Measurements from ENCODE around the gene FFAR3. TPM values are rescaled to one million over a fixed set of nuclear protein-coding genes. Genes with fewer than 3 reads are reported as not detected.
"Not testable (repeated sequence)": the region's sequence is repeated elsewhere in the genome, so short reads cannot be mapped to it uniquely, and the experiment has no call there.

Gene FFAR3
- total RNA-seq, 2 experiments from 2014 or later, result 0.19 TPM; not detected in 1

DNA sequence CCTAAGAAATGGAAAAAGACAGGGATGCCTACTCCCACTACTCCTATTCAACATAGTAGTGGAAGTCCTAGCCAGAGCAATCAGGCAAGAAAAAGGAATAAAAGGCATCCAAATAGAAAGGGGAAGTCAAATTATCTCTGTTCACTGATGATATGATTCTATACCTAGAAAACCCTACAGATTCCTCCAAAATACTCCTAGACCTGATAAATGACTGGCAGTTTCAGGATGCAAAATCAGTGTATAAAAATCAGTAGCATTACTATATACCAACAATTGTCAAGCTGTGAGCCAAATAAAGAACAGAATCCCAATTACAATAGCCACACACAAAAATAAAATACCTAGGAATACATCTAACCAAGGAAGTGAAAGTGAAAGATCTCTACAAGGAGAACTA lies 11.3 kb downstream of the FFAR3 start:
- Histone ChIP-seq H3K4me2 (ENCODE audit: low read length) (no peak overlapping the region), H3K79me2 (ENCODE audit: insufficient read depth, low read depth, low read length) (no peaks in the 10 kb centered on the region), H3K9me3 (ENCODE audit: low read length) (0 out of 2 replicates have a peak, but pooled peaks cover 3% of the 10 kb centered on the region), H3K9me2 (ENCODE audit: insufficient read depth, low read length) (no peaks in the 10 kb centered on the region), H3K36me3 (ENCODE audit: insufficient read depth, low read length) (no peaks in the 10 kb centered on the region), H3K4me1 (ENCODE audit: insufficient read depth, low read length, poor library complexity, severe bottlenecking) (no peaks in the 10 kb centered on the region), H3K27ac (ENCODE audit: low read depth, low read length, poor library complexity, severe bottlenecking) (no peak overlapping the region), H4K20me1 (ENCODE audit: insufficient read depth, low read length) (no peaks in the 10 kb centered on the region), H3K4me3 (ENCODE audit: low read depth, low read length, poor library complexity, severe bottlenecking) (no peak overlapping the region), H2AFZ (ENCODE audit: low read length) (no peak overlapping the region)
- CTCF ChIA-PET (ENCODE audit: unreplicated experiment), result no interaction called here
- intact Hi-C loops (cut with micrococcal nuclease; ENCODE audit: unreplicated experiment), result no loop called here
- BruUV-seq (replicated peaks), result no TSS peak
- TF ChIP-seq, protein P1, sequence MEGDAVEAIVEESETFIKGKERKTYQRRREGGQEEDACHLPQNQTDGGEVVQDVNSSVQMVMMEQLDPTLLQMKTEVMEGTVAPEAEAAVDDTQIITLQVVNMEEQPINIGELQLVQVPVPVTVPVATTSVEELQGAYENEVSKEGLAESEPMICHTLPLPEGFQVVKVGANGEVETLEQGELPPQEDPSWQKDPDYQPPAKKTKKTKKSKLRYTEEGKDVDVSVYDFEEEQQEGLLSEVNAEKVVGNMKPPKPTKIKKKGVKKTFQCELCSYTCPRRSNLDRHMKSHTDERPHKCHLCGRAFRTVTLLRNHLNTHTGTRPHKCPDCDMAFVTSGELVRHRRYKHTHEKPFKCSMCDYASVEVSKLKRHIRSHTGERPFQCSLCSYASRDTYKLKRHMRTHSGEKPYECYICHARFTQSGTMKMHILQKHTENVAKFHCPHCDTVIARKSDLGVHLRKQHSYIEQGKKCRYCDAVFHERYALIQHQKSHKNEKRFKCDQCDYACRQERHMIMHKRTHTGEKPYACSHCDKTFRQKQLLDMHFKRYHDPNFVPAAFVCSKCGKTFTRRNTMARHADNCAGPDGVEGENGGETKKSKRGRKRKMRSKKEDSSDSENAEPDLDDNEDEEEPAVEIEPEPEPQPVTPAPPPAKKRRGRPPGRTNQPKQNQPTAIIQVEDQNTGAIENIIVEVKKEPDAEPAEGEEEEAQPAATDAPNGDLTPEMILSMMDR (conservative IDR thresholded peaks at IDR 0.05; ENCODE audit: low read length), result no peak
- TF ChIP-seq EZH2phosphoT487 (IDR thresholded peaks at IDR 0.05; ENCODE audit: borderline replicate concordance, low read depth, low read length), result no peak
- no peak for DNase-seq (ENCODE audit: low spot score)
- POLR2A ChIA-PET, result no interaction called here

DNA sequence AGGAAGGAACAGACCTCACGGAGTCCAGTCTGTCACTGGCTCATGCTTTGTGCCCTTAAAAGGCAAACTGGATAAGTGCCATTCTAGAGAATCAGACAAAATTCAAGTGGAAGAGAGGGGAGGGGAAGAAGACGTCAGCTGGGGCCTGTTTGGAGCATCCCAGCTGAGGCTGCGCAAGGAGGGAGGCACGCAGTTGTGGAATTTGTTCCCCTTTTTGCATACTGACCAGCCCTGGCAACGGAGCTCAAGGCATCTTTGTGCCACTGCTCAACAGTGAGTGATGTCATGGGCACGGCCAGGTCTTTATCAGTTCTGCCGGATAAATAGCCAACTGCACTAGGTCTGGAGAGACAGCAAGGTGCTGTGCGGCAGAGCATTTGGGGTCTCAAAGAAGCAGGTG lies 12.5 kb downstream of the FFAR3 start, which contains the start of gene GPR42:
GPR42 (plus strand) TSS at position 347 of the 400 bp plus-strand sequence. CDS start 292 bp downstream, outside the sequence.
- TF ChIP-seq, protein P1 (conservative IDR thresholded peaks at IDR 0.05; ENCODE audit: low read length), result no peak
- TF ChIP-seq EZH2phosphoT487 (IDR thresholded peaks at IDR 0.05; ENCODE audit: borderline replicate concordance, low read depth, low read length), result no peak
- H3K4me3 ChIP-seq (ENCODE audit: low read depth, low read length, poor library complexity, severe bottlenecking), result no peak within 1 kb of the TSS
- H3K27ac ChIP-seq (ENCODE audit: low read depth, low read length, poor library complexity, severe bottlenecking), result no peak within 1 kb of the TSS
- H3K36me3 ChIP-seq (ENCODE audit: insufficient read depth, low read length), result no peaks in the 10 kb centered on the region
- no peaks in the 10 kb centered on the region for H3K4me1 ChIP-seq (ENCODE audit: insufficient read depth, low read length, poor library complexity, severe bottlenecking)
- H3K4me2 ChIP-seq (ENCODE audit: low read length), result no peak within 1 kb of the TSS
- 0 out of 2 replicates have a peak, but pooled peaks cover 3% of the 10 kb centered on the region for H3K9me3 ChIP-seq (ENCODE audit: low read length)
- no peaks in the 10 kb centered on the region for H3K9me2 ChIP-seq (ENCODE audit: insufficient read depth, low read length)
- H4K20me1 ChIP-seq (ENCODE audit: insufficient read depth, low read length), result no peaks in the 10 kb centered on the region
- CTCF ChIA-PET (ENCODE audit: unreplicated experiment), result no interaction called here
- no peaks in the 10 kb centered on the region for H3K79me2 ChIP-seq (ENCODE audit: insufficient read depth, low read depth, low read length)
- intact Hi-C loops (cut with micrococcal nuclease; ENCODE audit: unreplicated experiment), result no loop called here
- no peak within 1 kb of the TSS for H2AFZ ChIP-seq (ENCODE audit: low read length)
- POLR2A ChIA-PET, result no interaction called here
- no TSS peak for BruUV-seq (replicated peaks)
- DNase-seq (ENCODE audit: low spot score), result no peak

DNA sequence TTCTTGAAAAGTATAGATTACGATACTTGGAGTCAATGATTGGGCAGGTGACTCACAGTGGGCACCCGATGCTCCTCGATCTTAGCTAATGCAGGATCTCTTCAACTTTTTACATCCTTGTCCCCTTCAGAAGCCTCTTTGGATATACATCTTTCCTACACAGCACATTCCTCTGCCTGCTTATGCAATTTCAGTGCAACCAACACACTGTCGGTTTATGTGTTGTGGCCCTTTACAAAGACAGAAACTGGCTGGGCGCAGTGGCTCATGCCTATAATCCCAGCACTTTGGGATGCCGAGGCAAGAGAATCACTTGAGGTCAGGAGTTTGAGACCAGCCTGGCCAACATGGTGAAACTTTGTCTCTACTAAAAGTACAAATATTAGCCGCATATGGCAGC lies 15.2 kb downstream of the FFAR3 start:
- no peak overlapping the region for H3K4me2 ChIP-seq (ENCODE audit: low read length)
- H3K27ac ChIP-seq (ENCODE audit: low read depth, low read length, poor library complexity, severe bottlenecking), result no peak overlapping the region
- H3K79me2 ChIP-seq (ENCODE audit: insufficient read depth, low read depth, low read length), result no peaks in the 10 kb centered on the region
- H3K4me3 ChIP-seq (ENCODE audit: low read depth, low read length, poor library complexity, severe bottlenecking), result no peak overlapping the region
- ChIA-PET CTCF (ENCODE audit: unreplicated experiment) (no interaction called here), POLR2A (no interaction called here)
- H2AFZ ChIP-seq (ENCODE audit: low read length), result no peak overlapping the region
- no peaks in the 10 kb centered on the region for H3K4me1 ChIP-seq (ENCODE audit: insufficient read depth, low read length, poor library complexity, severe bottlenecking)
- no peak for DNase-seq (ENCODE audit: low spot score)
- intact Hi-C loops (cut with micrococcal nuclease; ENCODE audit: unreplicated experiment), result no loop called here
- TF ChIP-seq, protein P1 (conservative IDR thresholded peaks at IDR 0.05; ENCODE audit: low read length), result no peak
- no peak for TF ChIP-seq EZH2phosphoT487 (IDR thresholded peaks at IDR 0.05; ENCODE audit: borderline replicate concordance, low read depth, low read length)
- no peaks in the 10 kb centered on the region for H3K36me3 ChIP-seq (ENCODE audit: insufficient read depth, low read length)
- H3K9me2 ChIP-seq (ENCODE audit: insufficient read depth, low read length), result no peaks in the 10 kb centered on the region
- H4K20me1 ChIP-seq (ENCODE audit: insufficient read depth, low read length), result no peaks in the 10 kb centered on the region
- BruUV-seq (replicated peaks), result no TSS peak
- 0 out of 2 replicates have a peak, but pooled peaks cover 3% of the 10 kb centered on the region for H3K9me3 ChIP-seq (ENCODE audit: low read length)

DNA sequence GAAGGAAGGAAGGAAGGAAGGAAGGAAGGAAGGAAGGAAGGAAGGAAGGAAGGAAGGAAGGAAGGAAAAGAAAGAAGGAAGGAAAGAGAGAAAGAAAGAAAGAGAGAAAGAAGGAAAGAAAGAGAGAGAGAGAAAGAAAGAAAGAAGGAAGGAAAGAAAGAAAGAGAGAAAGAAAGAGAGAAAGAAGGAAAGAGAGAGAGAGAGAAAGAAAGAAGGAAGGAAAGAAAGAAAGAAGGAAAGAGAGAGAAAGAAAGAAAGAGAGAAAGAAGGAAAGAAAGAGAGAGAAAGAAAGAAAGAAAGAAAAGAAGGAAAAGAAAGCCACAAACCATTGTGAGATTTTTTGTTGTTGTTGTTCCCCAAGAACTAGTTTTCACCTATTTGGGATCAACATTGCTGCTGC lies 15.8 kb downstream of the FFAR3 start:
- POLR2A ChIA-PET; DNase-seq (ENCODE audit: low spot score); H3K9me3 ChIP-seq (ENCODE audit: low read length); H3K9me2 ChIP-seq (ENCODE audit: insufficient read depth, low read length); H3K27ac ChIP-seq (ENCODE audit: low read depth, low read length, poor library complexity, severe bottlenecking); BruUV-seq (replicated peaks); H3K79me2 ChIP-seq (ENCODE audit: insufficient read depth, low read depth, low read length); intact Hi-C loops (cut with micrococcal nuclease; ENCODE audit: unreplicated experiment); H3K4me1 ChIP-seq (ENCODE audit: insufficient read depth, low read length, poor library complexity, severe bottlenecking); H3K4me2 ChIP-seq (ENCODE audit: low read length); H3K4me3 ChIP-seq (ENCODE audit: low read depth, low read length, poor library complexity, severe bottlenecking); H3K36me3 ChIP-seq (ENCODE audit: insufficient read depth, low read length); H2AFZ ChIP-seq (ENCODE audit: low read length); H4K20me1 ChIP-seq (ENCODE audit: insufficient read depth, low read length); CTCF ChIA-PET (ENCODE audit: unreplicated experiment): not testable (repeated sequence)
